Dedifferentiated amniotic fluid mesenchymal stem cell (primary cell): ENCODE results near the gene FAM174A.
A peak's percentile ranks its signal among the peaks of the same experiment; 100 is the strongest.
"Not testable (repeated sequence)": the region's sequence is repeated elsewhere in the genome, so short reads cannot be mapped to it uniquely, and the experiment has no call there.

Experiments
- DNase-seq: peaks from one replicate; pipeline ENCODE4 v3.0.0-alpha.2; 2016; ENCODE audit errors: extremely low spot score

FAM174A gene

GRCh38 chr5:100576217-100576751, 41.1 kb downstream of the FAM174A start:
- DNase-seq: no peak

- no peak for DNase-seq
These were observed 42.3 kb downstream of the FAM174A start for GRCh38 chr5:100577506-100577905.

- DNase-seq: no peak
These were observed 48.9 kb downstream of the FAM174A start for GRCh38 chr5:100584069-100584468.

- DNase-seq: no peak
These were observed 49.7 kb downstream of the FAM174A start for GRCh38 chr5:100584889-100585288.

GRCh38 chr5:100590867-100591266, 55.7 kb downstream of the FAM174A start:
- no peak for DNase-seq

- peak; percentile 96 for DNase-seq
These were observed 60.1 kb downstream of the FAM174A start for GRCh38 chr5:100595152-100595811.

- DNase-seq: no peak
These were observed 60.6 kb downstream of the FAM174A start for GRCh38 chr5:100595812-100596173.

- no peak for DNase-seq
These were observed 63.3 kb downstream of the FAM174A start for GRCh38 chr5:100598446-100598845.

- DNase-seq: no peak
These were observed 65.3 kb downstream of the FAM174A start for GRCh38 chr5:100600298-100600994.

GRCh38 chr5:100603141-100603540, 68.0 kb downstream of the FAM174A start:
- DNase-seq: no peak

GRCh38 chr5:100604021-100604420, 68.8 kb downstream of the FAM174A start:
- not testable (repeated sequence) for DNase-seq

GRCh38 chr5:100609594-100609993, 74.4 kb downstream of the FAM174A start:
- DNase-seq: no peak

- no peak for DNase-seq
These were observed 79.1 kb downstream of the FAM174A start for GRCh38 chr5:100614308-100614707.

- DNase-seq: no peak
These were observed 80.2 kb downstream of the FAM174A start for GRCh38 chr5:100615362-100615761.

- no peak for DNase-seq
These were observed 81.1 kb downstream of the FAM174A start for GRCh38 chr5:100616291-100616690.

GRCh38 chr5:100616981-100617380, 81.8 kb downstream of the FAM174A start:
- DNase-seq: no peak

GRCh38 chr5:100623719-100624118, 88.5 kb downstream of the FAM174A start:
- DNase-seq: no peak

- no peak for DNase-seq
These were observed 99.9 kb downstream of the FAM174A start for GRCh38 chr5:100634937-100635534.
